ENCODE data around the gene ANKRD62.
"Not testable (repeated sequence)": the region's sequence is repeated elsewhere in the genome, so short reads cannot be mapped to it uniquely, and the experiment has no call there.

Gene ANKRD62

GRCh38 chr18:12076424-12077140 is 17.1 kb upstream of the ANKRD62 start:
- H3K27ac ChIP-seq (ENCODE audit: low read length), result no peak overlapping the region
- no peaks in the 10 kb centered on the region for H3K79me2 ChIP-seq (ENCODE audit: low read length)
- no peaks in the 10 kb centered on the region for H4K20me1 ChIP-seq (ENCODE audit: insufficient read depth, low read length)
- no peak overlapping the region for H2AFZ ChIP-seq (ENCODE audit: low read depth, low read length)
- no peaks in the 10 kb centered on the region for H3K27me3 ChIP-seq (ENCODE audit: low read depth, low read length)
- no peak overlapping the region for H3K4me2 ChIP-seq (ENCODE audit: low read length)
- H3K36me3 ChIP-seq (replicated peaks; ENCODE audit: low read depth, low read length), result no peaks in the 10 kb centered on the region
- TF ChIP-seq CTCF (IDR thresholded peaks at IDR 0.05; ENCODE audit: low read depth, low read length) (no peak), EZH2phosphoT487 (IDR thresholded peaks at IDR 0.05; ENCODE audit: low read depth) (no peak)
- H3K9ac ChIP-seq (ENCODE audit: low read length), result no peak overlapping the region
- no peaks in the 10 kb centered on the region for H3K9me3 ChIP-seq (ENCODE audit: insufficient read depth, low read length)
- H3K4me3 ChIP-seq (ENCODE audit: low read length), result no peak overlapping the region
- no peaks in the 10 kb centered on the region for H3K4me1 ChIP-seq (ENCODE audit: low read length)

- H3K27me3 ChIP-seq (ENCODE audit: low read depth, low read length); H3K27ac ChIP-seq (ENCODE audit: low read length); H4K20me1 ChIP-seq (ENCODE audit: insufficient read depth, low read length); H3K4me3 ChIP-seq (ENCODE audit: low read length); H3K4me1 ChIP-seq (ENCODE audit: low read length); H2AFZ ChIP-seq (ENCODE audit: low read depth, low read length); H3K36me3 ChIP-seq (replicated peaks; ENCODE audit: low read depth, low read length); H3K79me2 ChIP-seq (ENCODE audit: low read length); H3K4me2 ChIP-seq (ENCODE audit: low read length); H3K9me3 ChIP-seq (ENCODE audit: insufficient read depth, low read length); H3K9ac ChIP-seq (ENCODE audit: low read length): not testable (repeated sequence)
Measured at GRCh38 chr18:12077994-12078393, 15.6 kb upstream of the ANKRD62 start.

GRCh38 chr18:12079491-12080237 is 14.0 kb upstream of the ANKRD62 start:
- no peak for TF ChIP-seq CTCF (IDR thresholded peaks at IDR 0.05; ENCODE audit: low read depth, low read length)
- TF ChIP-seq EZH2phosphoT487 (IDR thresholded peaks at IDR 0.05; ENCODE audit: low read depth), result no peak
- no peaks in the 10 kb centered on the region for H3K9me3 ChIP-seq (ENCODE audit: insufficient read depth, low read length)
- no peaks in the 10 kb centered on the region for H3K27me3 ChIP-seq (ENCODE audit: low read depth, low read length)
- no peak overlapping the region for H3K4me3 ChIP-seq (ENCODE audit: low read length)
- H4K20me1 ChIP-seq (ENCODE audit: insufficient read depth, low read length), result no peaks in the 10 kb centered on the region
- no peaks in the 10 kb centered on the region for H3K4me1 ChIP-seq (ENCODE audit: low read length)
- no peak overlapping the region for H3K4me2 ChIP-seq (ENCODE audit: low read length)
- H3K36me3 ChIP-seq (replicated peaks; ENCODE audit: low read depth, low read length), result no peaks in the 10 kb centered on the region
- no peak overlapping the region for H3K9ac ChIP-seq (ENCODE audit: low read length)
- H3K79me2 ChIP-seq (ENCODE audit: low read length), result no peaks in the 10 kb centered on the region
- H3K27ac ChIP-seq (ENCODE audit: low read length), result no peak overlapping the region
- H2AFZ ChIP-seq (ENCODE audit: low read depth, low read length), result no peak overlapping the region

- TF ChIP-seq EZH2phosphoT487 (IDR thresholded peaks at IDR 0.05; ENCODE audit: low read depth), result no peak
- TF ChIP-seq CTCF (IDR thresholded peaks at IDR 0.05; ENCODE audit: low read depth, low read length), result no peak
- no peaks in the 10 kb centered on the region for H3K4me1 ChIP-seq (ENCODE audit: low read length)
- H3K9me3 ChIP-seq (ENCODE audit: insufficient read depth, low read length), result no peaks in the 10 kb centered on the region
- no peak overlapping the region for H3K4me2 ChIP-seq (ENCODE audit: low read length)
- H3K27ac ChIP-seq (ENCODE audit: low read length), result no peak overlapping the region
- no peaks in the 10 kb centered on the region for H4K20me1 ChIP-seq (ENCODE audit: insufficient read depth, low read length)
- H3K4me3 ChIP-seq (ENCODE audit: low read length), result no peak overlapping the region
- no peak overlapping the region for H3K9ac ChIP-seq (ENCODE audit: low read length)
- H3K36me3 ChIP-seq (replicated peaks; ENCODE audit: low read depth, low read length), result no peaks in the 10 kb centered on the region
- H3K79me2 ChIP-seq (ENCODE audit: low read length), result no peaks in the 10 kb centered on the region
- H3K27me3 ChIP-seq (ENCODE audit: low read depth, low read length), result no peaks in the 10 kb centered on the region
- H2AFZ ChIP-seq (ENCODE audit: low read depth, low read length), result no peak overlapping the region
Measured at GRCh38 chr18:12085136-12085535, 8.5 kb upstream of the ANKRD62 start.

All from OCI-LY3 (cell line).